Loucy (cell line): ENCODE results near the gene KLHL17.

Experiments
- H2AFZ ChIP-seq: fragments of 200-600 bp; sonication (generic); 2 replicates; pipeline ENCODE4 v1.6.0; 2016; ENCODE audit warnings: antibody characterized with exemption, mild to moderate bottlenecking, low read length, moderate library complexity
- H3F3A ChIP-seq: fragments of 200-600 bp; 2 replicates; pipeline ENCODE4 v1.6.0; 2016; ENCODE audit warnings: antibody characterized with exemption, low read depth, mild to moderate bottlenecking
- H3K27me3 ChIP-seq: fragments of 200-600 bp; sonication (generic); 2 replicates; pipeline ENCODE4 v1.6.1; 2014; ENCODE audit warnings: low read length, mild to moderate bottlenecking; ENCODE audit not compliant: insufficient read depth, poor library complexity, severe bottlenecking
- H3K36me3 ChIP-seq: fragments of 200-600 bp; sonication (generic); 2 replicates; pipeline ENCODE4 v1.6.1; 2016; ENCODE audit warnings: low read length; ENCODE audit not compliant: insufficient read depth
- H3K4me1 ChIP-seq: fragments of 200-600 bp; sonication (generic); 2 replicates; pipeline ENCODE4 v1.5.1; 2014; ENCODE audit warnings: low read length, mild to moderate bottlenecking; ENCODE audit not compliant: insufficient read depth, poor library complexity, severe bottlenecking
- H3K4me2 ChIP-seq: fragments of 200-600 bp; sonication (generic); 2 replicates; pipeline ENCODE4 v1.6.0; 2014; ENCODE audit warnings: antibody characterized with exemption, low read length, low read depth, mild to moderate bottlenecking; ENCODE audit not compliant: poor library complexity, severe bottlenecking
- H3K4me3 ChIP-seq: fragments of 200-600 bp; sonication (generic); 2 replicates; pipeline ENCODE4 v1.5.1; 2014; ENCODE audit warnings: low read length, mild to moderate bottlenecking, mixed read lengths; ENCODE audit not compliant: poor library complexity, severe bottlenecking
- H3K79me2 ChIP-seq: fragments of 200-600 bp; sonication (generic); 2 replicates; pipeline ENCODE4 v1.6.1; 2014; ENCODE audit warnings: low read length; ENCODE audit not compliant: insufficient read depth
- H3K9ac ChIP-seq: fragments of 200-600 bp; sonication (generic); 2 replicates; pipeline ENCODE4 v1.6.0; 2014; ENCODE audit warnings: mild to moderate bottlenecking, low read depth, low read length, moderate library complexity; ENCODE audit not compliant: poor library complexity, severe bottlenecking
- H3K9me2 ChIP-seq: fragments of 200-600 bp; sonication (generic); replicated peaks from 2 replicates; pipeline ENCODE4 v1.6.1; 2016; ENCODE audit warnings: low read depth, low read length, mixed read lengths
- H3K9me3 ChIP-seq: fragments of 200-600 bp; sonication (generic); 2 replicates; pipeline ENCODE4 v1.6.1; 2014; ENCODE audit warnings: mild to moderate bottlenecking, antibody characterized with exemption, low read length, low read depth; ENCODE audit not compliant: insufficient read depth
- H4K20me1 ChIP-seq: fragments of 200-600 bp; sonication (generic); 2 replicates; pipeline ENCODE4 v1.6.0; 2014; ENCODE audit warnings: antibody characterized with exemption, low read length, mild to moderate bottlenecking; ENCODE audit not compliant: insufficient read depth, poor library complexity, severe bottlenecking
- EZH2phosphoT487 ChIP-seq: fragments of 200-600 bp; IDR thresholded peaks from 2 replicates; pipeline ENCODE4 v1.6.1; 2018; ENCODE audit warnings: antibody characterized with exemption, mild to moderate bottlenecking, moderate library complexity, borderline replicate concordance
- TF ChIP-seq, protein P1 (sequence below): fragments of 200-600 bp; sonication (generic); conservative IDR thresholded peaks from 2 replicates; pipeline ENCODE4 v1.5.1; 2014; ENCODE audit warnings: mild to moderate bottlenecking, antibody characterized with exemption, low read length

KLHL17 gene

GRCh38 chr1:1013922-1014648 lies 53.7 kb downstream of the KLHL17 start:
- peak overlapping the region; percentile 80 for H3K9ac ChIP-seq
- peak overlapping the region; percentile 27; the same call in 1 of the 2 replicates for H2AFZ ChIP-seq

GRCh38 chr1:1014799-1015681 lies 54.7 kb downstream of the KLHL17 start:
- peaks cover 27% of the 10 kb centered on the region for H3K4me1 ChIP-seq
- H3K4me3 ChIP-seq = peak overlapping the region; percentile 77
- no peaks in the 10 kb centered on the region for H3K36me3 ChIP-seq
- peak overlapping the region; percentile 80 for H3K9ac ChIP-seq
- H2AFZ ChIP-seq = no peak overlapping the region
- no peak for TF ChIP-seq EZH2phosphoT487
- TF ChIP-seq, protein P1, sequence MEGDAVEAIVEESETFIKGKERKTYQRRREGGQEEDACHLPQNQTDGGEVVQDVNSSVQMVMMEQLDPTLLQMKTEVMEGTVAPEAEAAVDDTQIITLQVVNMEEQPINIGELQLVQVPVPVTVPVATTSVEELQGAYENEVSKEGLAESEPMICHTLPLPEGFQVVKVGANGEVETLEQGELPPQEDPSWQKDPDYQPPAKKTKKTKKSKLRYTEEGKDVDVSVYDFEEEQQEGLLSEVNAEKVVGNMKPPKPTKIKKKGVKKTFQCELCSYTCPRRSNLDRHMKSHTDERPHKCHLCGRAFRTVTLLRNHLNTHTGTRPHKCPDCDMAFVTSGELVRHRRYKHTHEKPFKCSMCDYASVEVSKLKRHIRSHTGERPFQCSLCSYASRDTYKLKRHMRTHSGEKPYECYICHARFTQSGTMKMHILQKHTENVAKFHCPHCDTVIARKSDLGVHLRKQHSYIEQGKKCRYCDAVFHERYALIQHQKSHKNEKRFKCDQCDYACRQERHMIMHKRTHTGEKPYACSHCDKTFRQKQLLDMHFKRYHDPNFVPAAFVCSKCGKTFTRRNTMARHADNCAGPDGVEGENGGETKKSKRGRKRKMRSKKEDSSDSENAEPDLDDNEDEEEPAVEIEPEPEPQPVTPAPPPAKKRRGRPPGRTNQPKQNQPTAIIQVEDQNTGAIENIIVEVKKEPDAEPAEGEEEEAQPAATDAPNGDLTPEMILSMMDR = peak; percentile 64
- no peaks in the 10 kb centered on the region for H3K27me3 ChIP-seq
- no peaks in the 10 kb centered on the region for H4K20me1 ChIP-seq
- H3K9me2 ChIP-seq = no peaks in the 10 kb centered on the region
- H3K79me2 ChIP-seq = peaks cover 5% of the 10 kb centered on the region
- H3K4me2 ChIP-seq = peak overlapping the region; percentile 92
- H3K9me3 ChIP-seq = no peaks in the 10 kb centered on the region
- no peaks in the 10 kb centered on the region for H3F3A ChIP-seq

More at GRCh38 chr1:1013922-1014648, 53.7 kb downstream of the KLHL17 start:
- TF ChIP-seq, protein P1 = no peak
- TF ChIP-seq EZH2phosphoT487 = no peak
- Histone ChIP-seq H3K9me2 (no peaks in the 10 kb centered on the region), H3K4me2 (peak overlapping the region; percentile 92), H3K79me2 (peaks cover 5% of the 10 kb centered on the region), H3F3A (no peaks in the 10 kb centered on the region), H3K27me3 (no peaks in the 10 kb centered on the region), H3K4me1 (peaks cover 27% of the 10 kb centered on the region), H4K20me1 (no peaks in the 10 kb centered on the region), H3K4me3 (peak overlapping the region; percentile 77), H3K9me3 (no peaks in the 10 kb centered on the region), H3K36me3 (no peaks in the 10 kb centered on the region)
